Measurements from ENCODE around the gene TMEM181.
"Not testable (repeated sequence)": the region's sequence is repeated elsewhere in the genome, so short reads cannot be mapped to it uniquely, and the experiment has no call there.

TMEM181 gene

GRCh38 chr6:158559895-158560835, at the start of gene TMEM181:
TSS of gene TMEM181 (plus strand) at chr6:158560091. CDS start at chr6:158560225, 134 bp downstream.
- peak; percentile 73 to 83 for DNase-seq (ENCODE audit: low read depth in 1 of 2, low spot score in 1 of 2)

- DNase-seq (ENCODE audit: low read depth in 1 of 2, low spot score in 1 of 2) = no peak
These were observed 47.1 kb upstream of the TMEM181 start for GRCh38 chr6:158512809-158513208.

GRCh38 chr6:158514176-158514575, 45.7 kb upstream of the TMEM181 start:
- no peak for DNase-seq (ENCODE audit: low read depth in 1 of 2, low spot score in 1 of 2)

GRCh38 chr6:158514991-158515390, 44.9 kb upstream of the TMEM181 start:
- no peak for DNase-seq (ENCODE audit: low read depth in 1 of 2, low spot score in 1 of 2)

- DNase-seq (ENCODE audit: low read depth in 1 of 2, low spot score in 1 of 2) = no peak
These were observed 43.8 kb upstream of the TMEM181 start for GRCh38 chr6:158516098-158516497.

- DNase-seq (ENCODE audit: low read depth in 1 of 2, low spot score in 1 of 2) = no peak
These were observed 42.9 kb upstream of the TMEM181 start for GRCh38 chr6:158517038-158517437.

GRCh38 chr6:158517581-158517980, 42.3 kb upstream of the TMEM181 start:
- DNase-seq (ENCODE audit: low read depth in 1 of 2, low spot score in 1 of 2) = no peak

- peak; percentile 15 to 31 for DNase-seq (ENCODE audit: low read depth in 1 of 2, low spot score in 1 of 2)
These were observed 41.4 kb upstream of the TMEM181 start for GRCh38 chr6:158518191-158519127.

- DNase-seq (ENCODE audit: low read depth in 1 of 2, low spot score in 1 of 2) = no peak
These were observed 40.6 kb upstream of the TMEM181 start for GRCh38 chr6:158519300-158519699.

- DNase-seq (ENCODE audit: low read depth in 1 of 2, low spot score in 1 of 2) = no peak
These were observed 40.1 kb upstream of the TMEM181 start for GRCh38 chr6:158519761-158520160.

- not testable (repeated sequence) for DNase-seq (ENCODE audit: low read depth in 1 of 2, low spot score in 1 of 2)
These were observed 38.9 kb upstream of the TMEM181 start for GRCh38 chr6:158520975-158521374.

GRCh38 chr6:158521759-158522158, 38.1 kb upstream of the TMEM181 start:
- DNase-seq (ENCODE audit: low read depth in 1 of 2, low spot score in 1 of 2) = no peak

GRCh38 chr6:158522616-158523015, 37.3 kb upstream of the TMEM181 start:
- DNase-seq (ENCODE audit: low read depth in 1 of 2, low spot score in 1 of 2) = no peak

GRCh38 chr6:158524311-158524710, 35.6 kb upstream of the TMEM181 start:
- no peak for DNase-seq (ENCODE audit: low read depth in 1 of 2, low spot score in 1 of 2)

GRCh38 chr6:158527858-158528257, 32.0 kb upstream of the TMEM181 start:
- not testable (repeated sequence) for DNase-seq (ENCODE audit: low read depth in 1 of 2, low spot score in 1 of 2)

- no peak for DNase-seq (ENCODE audit: low read depth in 1 of 2, low spot score in 1 of 2)
These were observed 31.1 kb upstream of the TMEM181 start for GRCh38 chr6:158528826-158529225.

GRCh38 chr6:158529629-158530028, 30.3 kb upstream of the TMEM181 start:
- DNase-seq (ENCODE audit: low read depth in 1 of 2, low spot score in 1 of 2) = no peak

GRCh38 chr6:158531566-158531965, 28.3 kb upstream of the TMEM181 start:
- no peak for DNase-seq (ENCODE audit: low read depth in 1 of 2, low spot score in 1 of 2)

- no peak for DNase-seq (ENCODE audit: low read depth in 1 of 2, low spot score in 1 of 2)
These were observed 27.9 kb upstream of the TMEM181 start for GRCh38 chr6:158531970-158532369.

- DNase-seq (ENCODE audit: low read depth in 1 of 2, low spot score in 1 of 2) = peak; percentile 36 to 51
These were observed 23.6 kb upstream of the TMEM181 start for GRCh38 chr6:158536084-158536890.

All from stimulated activated CD4-positive, alpha-beta T cell treated with anti-CD3 and anti-CD28 coated beads, Interleukin-15, amount 100 ng/mL, for 1 hour (primary cell).